NT2/D1 (cell line): ENCODE data around the gene MAGI3.
"Not testable (repeated sequence)": the region's sequence is repeated elsewhere in the genome, so short reads cannot be mapped to it uniquely, and the experiment has no call there.

Experiments used
- DNase-seq: peaks from one replicate; pipeline ENCODE4 v3.0.0-alpha.2; 2011; ENCODE audit warnings: low read depth, low spot score
- H3K27me3 ChIP-seq: 2 replicates; pipeline ENCODE4 v1.6.0; 2011; ENCODE audit warnings: mild to moderate bottlenecking; ENCODE audit not compliant: insufficient read length, insufficient read depth
- H3K36me3 ChIP-seq: 2 replicates; pipeline ENCODE4 v1.6.1; 2011; ENCODE audit warnings: mild to moderate bottlenecking, low read length, mixed read lengths; ENCODE audit not compliant: insufficient read depth, insufficient read length
- H3K4me1 ChIP-seq: 2 replicates; pipeline ENCODE4 v1.5.1; 2011; ENCODE audit not compliant: insufficient read depth, insufficient read length
- H3K4me3 ChIP-seq: 2 replicates; pipeline ENCODE4 v1.5.1; 2011; ENCODE audit warnings: low read depth; ENCODE audit not compliant: insufficient read length
- H3K9ac ChIP-seq: 2 replicates; pipeline ENCODE4 v1.6.0; 2011; ENCODE audit warnings: low read depth; ENCODE audit not compliant: insufficient read length
- H3K9me3 ChIP-seq: 2 replicates; pipeline ENCODE4 v1.5.1; 2011; ENCODE audit warnings: mild to moderate bottlenecking, low read length; ENCODE audit not compliant: insufficient read depth
- SUZ12 ChIP-seq: IDR thresholded peaks from 2 replicates; pipeline ENCODE4 v1.6.1; 2011; ENCODE audit not compliant: insufficient read length, insufficient read depth; ENCODE audit errors: extremely low read depth
- YY1 ChIP-seq: IDR thresholded peaks from 2 replicates; pipeline ENCODE4 v1.6.1; 2011; ENCODE audit not compliant: insufficient read length, insufficient read depth
- ZNF274 ChIP-seq: IDR thresholded peaks from 2 replicates; pipeline ENCODE4 v1.6.1; 2011; ENCODE audit warnings: mild to moderate bottlenecking, low read depth, low read length

Gene MAGI3

GRCh38 chr1:113401067-113401466 is 10.8 kb downstream of the MAGI3 start:
- no peak overlapping the region for H3K4me3 ChIP-seq
- DNase-seq, result no peak
- H3K9ac ChIP-seq, result no peak overlapping the region
- TF ChIP-seq YY1 (no peak), SUZ12 (no peak)
- no peaks in the 10 kb centered on the region for H3K36me3 ChIP-seq
- no peaks in the 10 kb centered on the region for H3K27me3 ChIP-seq
- H3K4me1 ChIP-seq, result peaks cover 2% of the 10 kb centered on the region
- no peaks in the 10 kb centered on the region for H3K9me3 ChIP-seq

DNA sequence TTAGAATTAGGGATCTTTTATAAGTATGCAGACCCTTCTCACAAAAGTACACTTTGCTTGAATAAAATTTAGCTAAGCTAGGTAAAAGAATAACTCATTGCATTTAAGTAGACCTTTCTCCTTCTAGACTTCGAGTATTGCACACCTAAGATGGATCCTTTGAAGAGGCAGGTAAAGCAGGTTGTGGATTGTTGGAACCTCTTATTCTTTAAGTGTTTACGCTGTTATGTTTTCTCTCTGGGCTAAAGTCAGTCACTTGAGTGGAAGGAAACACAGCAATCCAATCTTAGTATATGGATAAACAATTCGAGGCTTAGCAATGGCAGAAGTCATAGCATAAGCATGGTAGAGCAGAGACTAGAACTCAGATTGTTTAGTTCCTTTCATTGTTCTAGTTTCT is 11.4 kb downstream of the MAGI3 start:
- H3K9me3 ChIP-seq, result no peaks in the 10 kb centered on the region
- no peaks in the 10 kb centered on the region for H3K27me3 ChIP-seq
- no peak overlapping the region for H3K4me3 ChIP-seq
- no peak overlapping the region for H3K9ac ChIP-seq
- H3K4me1 ChIP-seq, result peaks cover 2% of the 10 kb centered on the region
- no peaks in the 10 kb centered on the region for H3K36me3 ChIP-seq
- no peak for DNase-seq
- TF ChIP-seq ZNF274, result no peak
- no peak for TF ChIP-seq YY1
- no peak for TF ChIP-seq SUZ12

DNA sequence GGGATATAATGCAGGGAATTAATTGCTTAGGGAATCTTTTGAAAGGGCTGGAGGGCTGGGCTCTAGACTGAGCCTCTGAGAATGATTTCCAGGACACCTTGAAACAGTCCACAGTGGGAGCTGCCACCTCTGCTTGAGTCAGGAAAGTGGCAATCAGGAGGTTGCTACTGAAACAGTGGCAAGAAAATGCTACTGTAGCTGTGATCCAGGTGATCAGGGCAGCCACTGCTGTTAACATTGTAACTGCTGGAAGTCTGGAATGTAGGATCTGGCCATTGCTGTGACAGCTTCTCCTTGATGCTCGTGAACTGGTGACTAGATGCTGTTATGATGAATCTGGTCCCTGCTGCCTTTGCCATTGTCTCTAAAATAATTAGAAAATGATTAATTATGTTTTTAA is 12.8 kb downstream of the MAGI3 start:
- no peak overlapping the region for H3K9ac ChIP-seq
- no peaks in the 10 kb centered on the region for H3K27me3 ChIP-seq

GRCh38 chr1:113405573-113405972 is 15.3 kb downstream of the MAGI3 start:
- TF ChIP-seq SUZ12, result no peak
- TF ChIP-seq YY1, result no peak
- TF ChIP-seq ZNF274, result no peak
- DNase-seq, result no peak

More for the DNA sequence above, 12.8 kb downstream of the MAGI3 start:
- Histone ChIP-seq H3K4me3 (no peak overlapping the region), H3K9me3 (no peaks in the 10 kb centered on the region), H3K4me1 (peaks cover 2% of the 10 kb centered on the region), H3K36me3 (no peaks in the 10 kb centered on the region)
- DNase-seq, result no peak
- no peak for TF ChIP-seq YY1
- TF ChIP-seq SUZ12, result no peak
- TF ChIP-seq ZNF274, result no peak

DNA sequence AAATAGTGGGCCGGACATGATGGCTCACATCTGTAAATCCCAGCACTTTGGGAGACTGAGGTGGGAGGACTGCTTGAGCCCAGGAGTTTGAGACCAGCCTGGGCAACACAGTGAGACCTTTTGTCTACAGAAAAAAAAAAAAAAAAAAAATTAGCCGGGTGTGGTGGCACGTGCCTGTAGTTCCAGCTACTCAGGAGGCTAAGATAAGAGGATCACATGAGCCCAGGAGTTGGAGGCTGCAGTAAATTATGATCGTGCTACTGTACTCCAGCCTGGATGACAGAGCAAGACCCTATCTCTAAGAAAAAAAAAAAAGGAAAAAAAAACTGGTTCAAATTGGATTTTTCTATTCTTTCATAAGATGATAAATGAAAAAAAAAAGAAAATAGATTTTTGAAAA is 15.8 kb downstream of the MAGI3 start:
- H3K9ac ChIP-seq, H3K9me3 ChIP-seq, H3K36me3 ChIP-seq, H3K27me3 ChIP-seq, DNase-seq, H3K4me3 ChIP-seq, H3K4me1 ChIP-seq: not testable (repeated sequence)

More at GRCh38 chr1:113405573-113405972, 15.3 kb downstream of the MAGI3 start:
- Histone ChIP-seq H3K4me3 (no peak overlapping the region), H3K27me3 (no peaks in the 10 kb centered on the region), H3K9ac (no peak overlapping the region), H3K36me3 (no peaks in the 10 kb centered on the region), H3K9me3 (no peaks in the 10 kb centered on the region), H3K4me1 (peaks cover 2% of the 10 kb centered on the region)

DNA sequence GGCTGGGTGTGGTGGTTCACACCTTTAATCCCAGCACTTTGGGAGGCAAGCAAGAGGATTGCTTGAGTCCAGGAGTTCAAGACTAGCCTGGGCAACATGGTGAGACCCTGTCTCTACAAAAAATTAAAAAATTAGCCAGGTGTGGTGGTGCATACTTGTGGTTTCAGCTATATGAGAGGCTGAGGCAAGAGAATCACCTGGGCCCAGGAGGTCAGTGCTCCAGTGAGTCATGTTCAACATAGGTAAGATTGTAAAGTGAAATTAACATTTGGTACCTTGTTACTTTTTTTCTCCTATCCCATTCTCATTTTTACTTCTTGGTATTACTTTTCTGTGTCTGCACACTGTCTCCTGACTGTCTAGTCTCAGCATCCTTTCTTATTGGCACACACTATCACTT is 19.0 kb downstream of the MAGI3 start:
- no peaks in the 10 kb centered on the region for H3K36me3 ChIP-seq
- no peaks in the 10 kb centered on the region for H3K9me3 ChIP-seq
- no peak overlapping the region for H3K9ac ChIP-seq
- peaks cover 2% of the 10 kb centered on the region for H3K4me1 ChIP-seq
- no peak overlapping the region for H3K4me3 ChIP-seq
- no peak for DNase-seq
- TF ChIP-seq ZNF274, result no peak
- no peak for TF ChIP-seq YY1
- TF ChIP-seq SUZ12, result no peak
- H3K27me3 ChIP-seq, result no peaks in the 10 kb centered on the region

DNA sequence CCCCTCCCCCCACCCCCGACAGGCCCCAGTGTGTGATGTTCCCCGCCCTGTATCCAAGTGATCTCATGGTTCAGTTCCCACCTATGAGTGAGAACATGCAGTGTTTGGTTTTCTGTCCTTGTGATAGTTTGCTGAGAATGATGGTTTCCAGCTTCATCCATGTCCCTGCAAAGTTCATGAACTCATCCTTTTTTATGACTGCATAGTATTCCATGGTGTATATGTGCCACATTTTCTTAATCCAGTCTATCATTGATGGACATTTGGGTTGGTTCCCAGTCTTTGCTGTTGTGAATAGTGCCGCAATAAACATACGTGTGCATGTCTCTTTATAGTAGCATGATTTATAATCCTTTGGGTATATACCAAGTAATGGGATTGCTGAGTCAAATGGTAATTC is 21.7 kb downstream of the MAGI3 start:
- H3K4me1 ChIP-seq, H3K4me3 ChIP-seq, H3K9me3 ChIP-seq, DNase-seq, H3K27me3 ChIP-seq, H3K36me3 ChIP-seq, H3K9ac ChIP-seq: not testable (repeated sequence)

GRCh38 chr1:113415310-113416070 is 25.2 kb downstream of the MAGI3 start:
- H3K4me3 ChIP-seq, result no peak overlapping the region
- H3K4me1 ChIP-seq, result no peaks in the 10 kb centered on the region
- TF ChIP-seq SUZ12, result no peak
- no peak for TF ChIP-seq ZNF274
- no peak for TF ChIP-seq YY1
- H3K9me3 ChIP-seq, result peaks cover 8% of the 10 kb centered on the region; the same call in 1 of the 2 replicates
- H3K27me3 ChIP-seq, result no peaks in the 10 kb centered on the region
- H3K36me3 ChIP-seq, result no peaks in the 10 kb centered on the region
- DNase-seq, result no peak
- no peak overlapping the region for H3K9ac ChIP-seq

DNA sequence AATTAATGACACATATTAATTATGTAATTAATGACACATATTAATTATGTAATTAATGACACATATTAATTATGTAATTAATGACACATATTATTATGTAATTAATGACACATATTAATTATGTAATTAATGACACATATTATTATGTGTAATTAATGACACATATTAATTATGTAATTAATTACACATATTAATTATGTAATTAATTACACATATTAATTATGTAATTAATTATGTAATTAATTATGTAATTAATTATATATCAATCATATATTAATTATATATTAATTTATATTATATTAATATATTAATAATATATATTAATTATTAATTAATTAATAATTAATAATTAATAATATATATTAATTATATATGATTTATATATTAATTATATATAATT is 25.8 kb downstream of the MAGI3 start:
- not testable (repeated sequence) for DNase-seq, H3K4me1 ChIP-seq, H3K9ac ChIP-seq, H3K9me3 ChIP-seq, H3K27me3 ChIP-seq, H3K4me3 ChIP-seq, H3K36me3 ChIP-seq
